CD8-positive, alpha-beta memory T cell (primary cell): ENCODE data around the gene CREBBP. TPM values are rescaled to one million over a fixed set of nuclear protein-coding genes. Genes with fewer than 3 reads are reported as not detected.

Experiments used
- CTCF ChIA-PET: fragments of 350-600 bp; sonication (Branson Sonifier 250); formaldehyde crosslinking; loops from one replicate; lab custom pipeline; 2021; ENCODE audit warnings: antibody characterized with exemption; lab: Charles Lee
- POLR2A ChIA-PET: fragments of 350-600 bp; sonication (Branson Sonifier 250); formaldehyde crosslinking; loops from one replicate; lab custom pipeline; 2021; ENCODE audit warnings: antibody characterized with exemption; lab: Charles Lee
- DNase-seq, 5 donors: peaks; one replicate each; pipeline versions ENCODE4 v3.0.0 to v3.0.0-alpha.2; 2020 to 2022; ENCODE audit warnings: mixed read lengths in 1 of 5
- H3K27ac ChIP-seq: one replicate; pipeline ENCODE4 v1.7.0; 2013; ENCODE audit warnings: low read depth, mild to moderate bottlenecking, low read length, moderate library complexity
- H3K27me3 ChIP-seq: 2 replicates; pipeline ENCODE4 v1.7.0; 2013; ENCODE audit warnings: low read length, mild to moderate bottlenecking; ENCODE audit not compliant: insufficient read depth, poor library complexity, severe bottlenecking
- H3K36me3 ChIP-seq: 2 replicates; pipeline ENCODE4 v1.7.0; 2013; ENCODE audit warnings: mild to moderate bottlenecking, low read length, moderate library complexity; ENCODE audit not compliant: insufficient read depth
- H3K4me1 ChIP-seq: 2 replicates; pipeline ENCODE4 v1.7.0; 2013; ENCODE audit warnings: mild to moderate bottlenecking, low read length, moderate library complexity; ENCODE audit not compliant: insufficient read depth
- H3K4me3 ChIP-seq: 2 replicates; pipeline ENCODE4 v1.7.0; 2013; ENCODE audit warnings: mild to moderate bottlenecking, low read length
- H3K9me3 ChIP-seq: 2 replicates; pipeline ENCODE4 v1.7.0; 2013; ENCODE audit warnings: mild to moderate bottlenecking, low read length
- H3K27ac Mint-ChIP-seq, 8 donors: one replicate each; pipeline ENCODE4 v1.8.0; 2020 to 2021; ENCODE audit warnings: mixed read lengths in 8 of 8, mild to moderate bottlenecking in 6 of 8, inconsistent platforms in 3 of 8, moderate library complexity in 3 of 8
- H3K27me3 Mint-ChIP-seq, 2 donors: one replicate each; pipeline ENCODE4 v1.8.0; 2020 to 2021; ENCODE audit warnings: mixed read lengths in 2 of 2, mild to moderate bottlenecking in 1 of 2, moderate library complexity in 1 of 2
- H3K36me3 Mint-ChIP-seq, 3 donors: one replicate each; pipeline ENCODE4 v1.8.0; 2020 to 2021; ENCODE audit warnings: mixed read lengths in 3 of 3, inconsistent platforms in 1 of 3, mild to moderate bottlenecking in 1 of 3
- H3K4me1 Mint-ChIP-seq, 3 donors: one replicate each; pipeline ENCODE4 v1.8.0; 2020 to 2021; ENCODE audit warnings: mixed read lengths in 3 of 3, inconsistent platforms in 1 of 3, mild to moderate bottlenecking in 1 of 3
- H3K4me3 Mint-ChIP-seq, 7 donors: one replicate each; pipeline ENCODE4 v1.8.0; 2020 to 2021; ENCODE audit warnings: mixed read lengths in 7 of 7, mild to moderate bottlenecking in 6 of 7, moderate library complexity in 4 of 7, inconsistent platforms in 2 of 7
- H3K9me3 Mint-ChIP-seq, 5 donors: one replicate each; pipeline ENCODE4 v1.8.0; 2020 to 2022; ENCODE audit warnings: mixed read lengths in 5 of 5, mild to moderate bottlenecking in 3 of 5, moderate library complexity in 2 of 5, inconsistent platforms in 1 of 5
- polyA plus RNA-seq: library from polyadenylated mRNA; unstranded; fragments of 300-500 nt; fragmentation: Illumina TruSeq; gene quantifications from one replicate; pipeline ENCODE4 v1.2.3, GENCODE V29; 2021
- total RNA-seq, 2 experiments: library from RNA; stranded (reverse); gene quantifications; one replicate each; pipeline ENCODE4 v1.2.3, GENCODE V29; 2021

Gene CREBBP
- total and polyA plus RNA-seq, 3 experiments from 2014 or later, result 15.5 to 51.1 (median 48.8) TPM

DNA sequence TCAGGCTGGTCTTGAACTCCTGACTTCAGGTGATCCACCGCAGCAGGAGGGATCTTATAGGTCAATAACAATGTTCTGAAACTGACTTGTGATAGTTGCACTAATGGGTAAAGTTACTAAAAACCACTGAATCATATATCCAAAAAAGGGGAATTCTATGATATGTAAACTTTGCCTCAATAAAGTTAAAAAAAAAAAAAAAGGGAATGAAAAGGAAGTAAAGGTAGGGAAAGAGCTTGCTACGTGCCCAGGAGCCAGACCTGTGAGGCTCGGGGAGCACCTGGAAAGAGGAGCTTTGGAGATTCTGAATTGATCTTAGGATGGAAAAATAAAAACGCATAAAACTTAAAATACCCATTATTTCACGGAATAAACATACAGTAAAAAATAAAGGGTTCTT is 142.4 kb downstream of the CREBBP start:
- POLR2A ChIA-PET, result interaction anchor here (0.6 kb wide), 1 partner anchor 11 kb away, joined by 4 read pairs; no protein-coding TSS in a partner anchor

DNA sequence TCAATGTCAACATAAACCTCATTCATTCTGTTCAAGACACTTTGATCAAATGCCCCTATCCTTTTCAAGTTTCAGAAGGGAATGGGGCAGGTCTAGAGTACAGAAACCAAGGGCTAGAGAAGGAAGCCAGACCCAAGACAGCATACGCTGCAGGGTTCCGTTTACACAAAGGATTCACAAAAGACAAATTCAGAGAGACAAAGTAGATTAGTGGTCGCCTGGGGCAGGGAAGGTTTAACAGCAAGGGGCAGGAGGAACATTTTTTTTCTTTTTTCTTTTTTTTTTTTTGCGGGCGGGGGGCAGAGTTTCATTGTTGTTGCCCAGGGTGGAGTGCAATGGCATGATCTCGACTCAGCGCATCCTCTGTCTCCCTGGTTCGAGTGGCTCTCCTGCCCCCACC is 143.3 kb downstream of the CREBBP start:
- Mint-ChIP-seq H3K27ac (no peak overlapping the region), H3K4me3 (peak overlapping the region in 1 of 7 donors; percentile 37), H3K27me3 (peaks cover 0 to 3% of the 10 kb centered on the region in 2 donors), H3K4me1 (peaks cover 0 to 3% (median 0%) of the 10 kb centered on the region in 3 donors), H3K36me3 (peaks cover 17 to 91% (median 22%) of the 10 kb centered on the region in 3 donors), H3K9me3 (no peaks in the 10 kb centered on the region)
- Histone ChIP-seq H3K4me1 (no peaks in the 10 kb centered on the region), H3K27ac (no peak overlapping the region), H3K4me3 (no peak overlapping the region), H3K27me3 (no peaks in the 10 kb centered on the region), H3K36me3 (peaks cover 47% of the 10 kb centered on the region), H3K9me3 (no peaks in the 10 kb centered on the region)
- CTCF ChIA-PET, result no interaction called here
- POLR2A ChIA-PET, result no interaction called here
- no peak for DNase-seq

More for the DNA sequence above, 142.4 kb downstream of the CREBBP start:
- Histone ChIP-seq H3K4me1 (no peaks in the 10 kb centered on the region), H3K27me3 (no peaks in the 10 kb centered on the region), H3K9me3 (no peaks in the 10 kb centered on the region), H3K4me3 (no peak overlapping the region), H3K27ac (no peak overlapping the region), H3K36me3 (peaks cover 53% of the 10 kb centered on the region)
- CTCF ChIA-PET, result interaction anchor here (0.6 kb wide), 1 partner anchor 113 kb away, joined by 3 read pairs; no protein-coding TSS in a partner anchor
- peaks cover 0 to 3% (median 0%) of the 10 kb centered on the region in 3 donors for H3K4me1 Mint-ChIP-seq
- H3K27me3 Mint-ChIP-seq, result peaks cover 0 to 3% of the 10 kb centered on the region in 2 donors
- DNase-seq, result no peak
- H3K4me3 Mint-ChIP-seq, result no peak overlapping the region
- H3K27ac Mint-ChIP-seq, result peak overlapping the region in 2 of 8 donors; percentile 26 to 47
- H3K9me3 Mint-ChIP-seq, result no peaks in the 10 kb centered on the region
- peaks cover 21 to 92% (median 26%) of the 10 kb centered on the region in 3 donors for H3K36me3 Mint-ChIP-seq

DNA sequence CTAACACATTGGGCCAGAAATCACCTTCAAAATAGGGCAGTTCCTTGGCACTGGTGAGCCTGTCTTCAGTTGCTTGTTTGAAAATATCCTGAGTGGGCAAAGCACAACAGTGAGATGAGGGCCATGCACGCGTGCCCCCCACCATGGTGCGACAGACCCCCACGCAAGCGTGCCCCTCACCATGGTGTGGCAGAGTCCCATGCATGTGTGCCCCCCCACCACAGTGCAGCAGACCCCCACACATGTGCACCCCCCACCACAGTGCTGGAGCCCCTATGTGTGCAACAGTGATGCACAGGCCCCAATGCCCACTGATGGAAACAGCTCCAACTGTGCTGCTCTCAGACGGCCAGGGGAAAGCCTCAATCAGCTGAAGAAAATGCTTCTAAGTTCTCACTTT is 144.4 kb downstream of the CREBBP start:
- H3K27ac ChIP-seq, result no peak overlapping the region
- no peak overlapping the region for H3K4me3 ChIP-seq
- DNase-seq, result no peak
- peaks cover 15 to 92% (median 20%) of the 10 kb centered on the region in 3 donors for H3K36me3 Mint-ChIP-seq
- peaks cover 0 to 3% (median 0%) of the 10 kb centered on the region in 3 donors for H3K4me1 Mint-ChIP-seq
- H3K4me1 ChIP-seq, result no peaks in the 10 kb centered on the region
- H3K27ac Mint-ChIP-seq, result peak overlapping the region in 4 of 8 donors; percentile 23 to 92 (median 66)
- H3K4me3 Mint-ChIP-seq, result no peak overlapping the region
- no peaks in the 10 kb centered on the region for H3K27me3 ChIP-seq
- H3K27me3 Mint-ChIP-seq, result peaks cover 0 to 3% of the 10 kb centered on the region in 2 donors
- ChIA-PET CTCF (no interaction called here), POLR2A (no interaction called here)
- H3K9me3 Mint-ChIP-seq, result no peaks in the 10 kb centered on the region
- H3K36me3 ChIP-seq, result peaks cover 57% of the 10 kb centered on the region
- no peaks in the 10 kb centered on the region for H3K9me3 ChIP-seq

DNA sequence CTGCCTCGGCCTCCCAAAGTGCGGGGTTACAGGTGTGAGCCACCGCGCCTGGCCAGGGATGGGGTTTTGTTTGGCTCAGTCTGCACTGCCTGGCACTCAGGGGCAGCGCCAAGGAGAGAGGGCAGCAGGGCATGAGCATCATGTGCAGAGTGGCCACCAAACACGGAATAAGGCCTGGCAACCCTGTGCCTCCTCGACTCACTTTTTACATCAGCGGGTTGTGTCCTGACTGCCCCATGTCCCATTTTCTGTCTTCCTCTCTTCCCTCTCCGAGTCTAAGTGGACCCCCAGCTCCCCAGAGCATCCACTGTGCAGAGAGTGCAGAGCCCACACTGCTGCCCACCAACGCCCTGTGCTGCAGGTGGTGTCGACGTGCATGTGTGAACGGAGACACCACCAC is 145.0 kb downstream of the CREBBP start:
- Mint-ChIP-seq H3K9me3 (no peaks in the 10 kb centered on the region), H3K36me3 (peaks cover 15 to 92% (median 20%) of the 10 kb centered on the region in 3 donors), H3K4me3 (no peak overlapping the region), H3K4me1 (peaks cover 0 to 3% (median 0%) of the 10 kb centered on the region in 3 donors), H3K27me3 (peaks cover 0 to 3% of the 10 kb centered on the region in 2 donors), H3K27ac (peak overlapping the region in 2 of 8 donors; percentile 42 to 73)
- H3K27me3 ChIP-seq, result no peaks in the 10 kb centered on the region
- ChIA-PET POLR2A (no interaction called here), CTCF (no interaction called here)
- no peak overlapping the region for H3K4me3 ChIP-seq
- H3K9me3 ChIP-seq, result no peaks in the 10 kb centered on the region
- DNase-seq, result no peak
- H3K27ac ChIP-seq, result no peak overlapping the region
- H3K4me1 ChIP-seq, result no peaks in the 10 kb centered on the region
- H3K36me3 ChIP-seq, result peaks cover 63% of the 10 kb centered on the region

DNA sequence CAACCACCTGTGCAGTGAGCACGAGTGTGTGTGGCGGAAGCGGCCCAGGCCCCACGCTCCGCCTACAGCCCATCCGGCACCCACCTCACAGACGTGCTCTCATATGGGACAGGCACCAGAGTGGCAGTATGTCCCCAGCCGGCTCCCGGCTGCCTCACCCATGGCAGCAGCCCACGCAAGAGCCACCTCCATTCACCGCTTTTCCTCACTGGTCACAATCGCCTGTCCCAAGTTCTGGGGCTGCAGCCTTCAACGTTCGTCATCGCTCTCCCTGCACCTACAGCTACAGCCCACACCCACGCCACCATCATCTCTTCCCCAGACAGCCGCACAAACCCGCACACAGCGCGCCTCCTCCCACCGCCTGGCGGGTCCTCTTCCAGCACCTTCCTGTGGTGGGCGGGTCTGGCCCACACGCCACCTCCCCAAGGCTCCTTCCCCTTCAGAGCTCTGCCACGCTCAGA is 145.7 kb downstream of the CREBBP start:
- Histone ChIP-seq H3K27ac (no peak overlapping the region), H3K9me3 (no peaks in the 10 kb centered on the region), H3K4me1 (no peaks in the 10 kb centered on the region), H3K4me3 (no peak overlapping the region), H3K36me3 (peaks cover 69% of the 10 kb centered on the region), H3K27me3 (no peaks in the 10 kb centered on the region)
- no peaks in the 10 kb centered on the region for H3K9me3 Mint-ChIP-seq
- peak overlapping the region in 1 of 8 donors; percentile 42 for H3K27ac Mint-ChIP-seq
- H3K36me3 Mint-ChIP-seq, result peaks cover 15 to 93% (median 25%) of the 10 kb centered on the region in 3 donors
- no peak overlapping the region for H3K4me3 Mint-ChIP-seq
- ChIA-PET CTCF (no interaction called here), POLR2A (no interaction called here)
- no peak for DNase-seq
- peaks cover 0 to 3% (median 0%) of the 10 kb centered on the region in 3 donors for H3K4me1 Mint-ChIP-seq
- H3K27me3 Mint-ChIP-seq, result peaks cover 0 to 3% of the 10 kb centered on the region in 2 donors

DNA sequence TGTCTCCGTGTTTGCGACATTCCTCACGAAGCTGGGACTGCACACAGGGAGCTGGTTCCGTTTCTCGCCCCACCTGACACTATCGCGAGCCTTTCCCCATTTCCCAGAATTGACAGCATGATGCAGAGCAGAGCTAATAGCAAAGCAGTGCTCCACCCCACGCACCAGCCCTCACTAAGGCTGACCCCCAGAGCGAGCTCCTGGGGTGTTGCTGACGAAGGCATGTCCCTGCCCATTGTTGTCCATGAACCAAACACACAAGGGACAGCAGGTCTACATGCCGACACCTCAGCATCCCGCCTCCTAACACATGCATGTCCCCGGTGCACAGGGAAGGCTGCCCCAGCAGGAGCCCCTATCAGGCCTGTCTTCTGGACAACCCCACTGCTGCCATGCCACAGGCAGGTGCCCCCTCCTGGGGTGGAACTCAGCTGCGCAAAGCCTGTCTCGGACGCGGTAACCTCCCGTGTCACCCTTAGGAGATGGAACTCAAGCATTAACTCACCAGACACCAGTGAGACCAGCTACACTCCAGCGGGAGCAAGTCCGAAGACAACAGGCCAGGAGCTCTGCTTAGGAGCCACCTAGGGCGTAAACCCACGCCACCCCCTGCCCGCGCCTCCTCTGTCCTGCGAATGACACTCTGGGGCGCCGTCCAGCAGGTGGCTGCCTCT is 146.3 kb downstream of the CREBBP start:
- Mint-ChIP-seq H3K27me3 (peaks cover 0 to 3% of the 10 kb centered on the region in 2 donors), H3K4me3 (no peak overlapping the region), H3K27ac (peak overlapping the region in 4 of 8 donors; percentile 14 to 69 (median 48)), H3K9me3 (no peaks in the 10 kb centered on the region), H3K36me3 (peaks cover 12 to 93% (median 22%) of the 10 kb centered on the region in 3 donors), H3K4me1 (peaks cover 0 to 3% (median 0%) of the 10 kb centered on the region in 3 donors)
- H3K27ac ChIP-seq, result no peak overlapping the region
- CTCF ChIA-PET, result interaction anchor here (1.0 kb wide), 1 partner anchor 26 kb away, joined by 3 read pairs; no protein-coding TSS in a partner anchor
- no peaks in the 10 kb centered on the region for H3K27me3 ChIP-seq
- no peaks in the 10 kb centered on the region for H3K9me3 ChIP-seq
- H3K36me3 ChIP-seq, result peaks cover 63% of the 10 kb centered on the region
- no peak overlapping the region for H3K4me3 ChIP-seq
- no peak for DNase-seq
- H3K4me1 ChIP-seq, result no peaks in the 10 kb centered on the region
- POLR2A ChIA-PET, result no interaction called here

DNA sequence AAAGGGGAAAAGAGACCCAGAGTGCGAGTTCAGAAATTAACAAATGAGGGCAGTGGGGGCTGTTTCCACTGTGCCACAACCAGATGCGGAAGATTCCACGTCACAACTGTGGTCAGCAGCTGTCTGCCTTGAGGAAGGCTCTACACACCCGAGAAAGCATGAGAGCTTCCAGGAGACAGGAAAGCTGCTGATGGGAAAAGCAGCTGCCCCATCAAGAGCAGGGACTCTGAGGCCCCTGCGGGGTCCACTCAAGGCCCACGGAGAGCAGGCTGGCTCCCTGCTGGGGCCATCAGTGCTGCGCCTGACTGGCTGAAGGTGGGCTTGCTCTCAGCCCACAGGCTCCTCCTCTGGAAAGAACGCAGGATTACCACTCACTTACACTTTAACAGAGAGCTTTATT is 148.3 kb downstream of the CREBBP start:
- CTCF ChIA-PET, result no interaction called here
- Histone ChIP-seq H3K27me3 (no peaks in the 10 kb centered on the region), H3K36me3 (peaks cover 57% of the 10 kb centered on the region), H3K4me1 (no peaks in the 10 kb centered on the region), H3K27ac (no peak overlapping the region), H3K4me3 (no peak overlapping the region), H3K9me3 (no peaks in the 10 kb centered on the region)
- Mint-ChIP-seq H3K27ac (no peak overlapping the region), H3K9me3 (no peaks in the 10 kb centered on the region), H3K36me3 (peaks cover 8 to 90% (median 20%) of the 10 kb centered on the region in 3 donors), H3K27me3 (peaks cover 0 to 3% of the 10 kb centered on the region in 2 donors), H3K4me3 (no peak overlapping the region), H3K4me1 (peaks cover 0 to 1% (median 0%) of the 10 kb centered on the region in 3 donors)
- POLR2A ChIA-PET, result interaction anchor here (0.6 kb wide), 1 partner anchor 15 kb away, joined by 3 read pairs; no protein-coding TSS in a partner anchor
- no peak for DNase-seq
